Gastroesophageal sphincter (tissue), 4 donors: Measurements from ENCODE around the gene SLC30A2. TPM values are rescaled to one million over a fixed set of nuclear protein-coding genes. Genes with fewer than 3 reads are reported as not detected.

Experiments
- ATAC-seq: fragments of 150-250 bp; one replicate; pipeline ENCODE4 v1.9.1; 2016; ENCODE audit warnings: mild to moderate bottlenecking, moderate library complexity
- H3K27ac ChIP-seq, 4 donors: fragments of 200-600 bp; sonication (generic) in 3 of 4; 1 replicate in 3 of 4; 2 replicates in 1 of 4; pipeline ENCODE4 v1.5.1; 2016 to 2019
- H3K27me3 ChIP-seq: fragments of 200-600 bp; sonication (generic); one replicate; pipeline ENCODE4 v1.5.1; 2019
- H3K36me3 ChIP-seq, 2 donors: fragments of 200-600 bp; sonication (generic); one replicate each; pipeline ENCODE4 v1.5.1; 2019; ENCODE audit warnings: control low read depth in 1 of 2
- H3K4me1 ChIP-seq, 3 donors: fragments of 200-600 bp; sonication (generic); 1 replicate in 2 of 3; 2 replicates in 1 of 3; pipeline ENCODE4 v1.5.1; 2016 to 2019; ENCODE audit warnings: control low read depth in 2 of 3
- H3K4me3 ChIP-seq, 2 donors: fragments of 200-600 bp; sonication (generic); one replicate each; pipeline ENCODE4 v1.5.1; 2019; ENCODE audit warnings: mild to moderate bottlenecking in 1 of 2, moderate library complexity in 1 of 2
- H3K9me3 ChIP-seq, 3 donors: fragments of 200-600 bp; sonication (generic); one replicate each; pipeline ENCODE4 v1.5.1; 2017 to 2019; ENCODE audit warnings: control low read depth in 2 of 3
- CTCF ChIP-seq, 4 experiments: fragments of 200-600 bp in 2 of 4; fragments of 450-650 bp in 2 of 4; sonication (generic) in 1 of 4; IDR thresholded peaks; one replicate each; pipeline ENCODE4 v1.5.1; 2017 to 2019; ENCODE audit warnings: antibody characterized with exemption in 4 of 4, mild to moderate bottlenecking in 2 of 4, moderate library complexity in 2 of 4
- EP300 ChIP-seq: sonication (generic); formaldehyde crosslinking; IDR thresholded peaks from one replicate; pipeline ENCODE4 v1.6.1; 2017; ENCODE audit warnings: antibody characterized with exemption, mild to moderate bottlenecking
- POLR2A ChIP-seq, 2 donors: fragments of 450-650 bp; IDR thresholded peaks; one replicate each; pipeline ENCODE4 v1.6.1; 2017; ENCODE audit warnings: antibody characterized with exemption in 2 of 2, mild to moderate bottlenecking in 2 of 2, moderate library complexity in 1 of 2
- POLR2AphosphoS5 ChIP-seq: sonication (generic); formaldehyde crosslinking; IDR thresholded peaks from one replicate; pipeline ENCODE4 v1.6.1; 2017; ENCODE audit warnings: antibody characterized with exemption
- WGBS, 2 donors: methylation state at CpG; one replicate each; pipeline ENCODE4 v1.1.5; 2018; ENCODE audit warnings: low coverage in 1 of 2; 5-methylcytosine and 5-hydroxymethylcytosine counted together
- total RNA-seq, 4 donors: library from RNA; depleted of rRNA; stranded (reverse); fragments of >200 nt; gene quantifications; one replicate each; pipeline ENCODE4 v1.1.0, GENCODE V29; 2016

SLC30A2 gene
- total RNA-seq, 4 donors from 2014 or later = not detected

- ATAC-seq = no peak
- WGBS, 2 donors = 76 to 100% methylated on average over 1 to 5 of the region's 12 CpGs
These were observed 15.1 kb upstream of the SLC30A2 start for GRCh38 chr1:26060832-26061574.

GRCh38 chr1:26059906-26060305 lies 14.0 kb upstream of the SLC30A2 start:
- no peaks in the 10 kb centered on the region for H3K36me3 ChIP-seq
- H3K9me3 ChIP-seq = no peaks in the 10 kb centered on the region
- no peak for ATAC-seq
- peaks cover 32% of the 10 kb centered on the region for H3K27me3 ChIP-seq
- no peaks in the 10 kb centered on the region for H3K4me1 ChIP-seq
- H3K4me3 ChIP-seq = no peak overlapping the region
- TF ChIP-seq POLR2AphosphoS5 = no peak
- no peak for TF ChIP-seq EP300
- TF ChIP-seq POLR2A (IDR thresholded peaks at IDR 0.05) = no peak
- no peak for TF ChIP-seq CTCF (IDR thresholded peaks at IDR 0.05)
- H3K27ac ChIP-seq = no peak overlapping the region
- 30 to 73% methylated on average over 2 to 5 of the region's 7 CpGs for WGBS, 2 donors

More at GRCh38 chr1:26060832-26061574, 15.1 kb upstream of the SLC30A2 start:
- H3K4me3 ChIP-seq = no peak overlapping the region
- peaks cover 35% of the 10 kb centered on the region for H3K27me3 ChIP-seq
- TF ChIP-seq POLR2AphosphoS5 = no peak
- TF ChIP-seq CTCF (IDR thresholded peaks at IDR 0.05) = no peak
- no peak for TF ChIP-seq POLR2A (IDR thresholded peaks at IDR 0.05)
- TF ChIP-seq EP300 = no peak
- no peaks in the 10 kb centered on the region for H3K4me1 ChIP-seq
- no peaks in the 10 kb centered on the region for H3K36me3 ChIP-seq
- no peak overlapping the region for H3K27ac ChIP-seq
- H3K9me3 ChIP-seq = no peaks in the 10 kb centered on the region

- 83 to 88% methylated on average over 3 to 4 of the region's 5 CpGs for WGBS, 2 donors
- no peak for ATAC-seq
These were observed 12.2 kb upstream of the SLC30A2 start for GRCh38 chr1:26058052-26058595.

GRCh38 chr1:26057189-26057588 lies 11.3 kb upstream of the SLC30A2 start:
- Histone ChIP-seq H3K27ac (no peak overlapping the region), H3K27me3 (peaks cover 51% of the 10 kb centered on the region), H3K9me3 (no peaks in the 10 kb centered on the region), H3K4me1 (no peaks in the 10 kb centered on the region), H3K36me3 (no peaks in the 10 kb centered on the region), H3K4me3 (no peak overlapping the region)
- no peak for ATAC-seq
- no CpG with 5 or more reads among the region's 2 CpGs for WGBS, 2 donors
- TF ChIP-seq POLR2A (IDR thresholded peaks at IDR 0.05) = no peak
- no peak for TF ChIP-seq CTCF (IDR thresholded peaks at IDR 0.05)

More at GRCh38 chr1:26058052-26058595, 12.2 kb upstream of the SLC30A2 start:
- Histone ChIP-seq H3K27ac (no peak overlapping the region), H3K27me3 (peaks cover 44% of the 10 kb centered on the region), H3K36me3 (no peaks in the 10 kb centered on the region), H3K9me3 (no peaks in the 10 kb centered on the region), H3K4me1 (no peaks in the 10 kb centered on the region), H3K4me3 (no peak overlapping the region)
- TF ChIP-seq EP300 = no peak
- TF ChIP-seq CTCF (IDR thresholded peaks at IDR 0.05) = no peak
- TF ChIP-seq POLR2AphosphoS5 = no peak
- TF ChIP-seq POLR2A (IDR thresholded peaks at IDR 0.05) = no peak

GRCh38 chr1:26055041-26055440 lies 9.1 kb upstream of the SLC30A2 start:
- no peak for ATAC-seq
- H3K36me3 ChIP-seq = no peaks in the 10 kb centered on the region
- TF ChIP-seq POLR2A (IDR thresholded peaks at IDR 0.05) (no peak), EP300 (no peak), CTCF (IDR thresholded peaks at IDR 0.05) (no peak), POLR2AphosphoS5 (no peak)
- no peaks in the 10 kb centered on the region for H3K4me1 ChIP-seq
- no peak overlapping the region for H3K27ac ChIP-seq
- H3K9me3 ChIP-seq = no peaks in the 10 kb centered on the region
- peaks cover 57% of the 10 kb centered on the region for H3K27me3 ChIP-seq
- H3K4me3 ChIP-seq = no peak overlapping the region
- WGBS, 2 donors = 75 to 100% methylated on average over 1 to 2 of the region's 2 CpGs
